ENCODE results near the gene TMEM179. TPM values are rescaled to one million over a fixed set of nuclear protein-coding genes. Genes with fewer than 3 reads are reported as not detected.

The TMEM179 gene
- total RNA-seq, 1 experiment from 2014 or later = 11.4 TPM

GRCh38 chr14:104599446-104599845, 5.1 kb downstream of the TMEM179 start:
- no CpG with 5 or more reads among the region's 7 CpGs for WGBS (ENCODE audit: extremely low coverage, insufficient read length, low lambda C conversion rate)

More at GRCh38 chr14:104599446-104599845, 5.1 kb downstream of the TMEM179 start:
- peaks cover 2% of the 10 kb centered on the region; the same call in 1 of the 2 replicates for H3K27me3 ChIP-seq (ENCODE audit: insufficient read depth, low read length)
- H3T11ph ChIP-seq (ENCODE audit: low read length) = no peak overlapping the region
- no peak overlapping the region for H2AK5ac ChIP-seq (ENCODE audit: insufficient read length, low read length)
- H3K18ac ChIP-seq (ENCODE audit: insufficient read length, low read depth, low read length) = no peak overlapping the region
- Mint-ChIP-seq H3K4me1 (peaks cover 3 to 8% of the 10 kb centered on the region in 2 experiments; a peak in 2 of 4 replicates), H3K27ac (no peak overlapping the region), H3K4me3 (no peak overlapping the region), H3K36me3 (ENCODE audit: insufficient read depth in 1 of 3, low read depth in 3 of 3) (no peaks in the 10 kb centered on the region), H3K27me3 (ENCODE audit: low read depth) (peaks cover 29% of the 10 kb centered on the region), H3K9me3 (no peaks in the 10 kb centered on the region)
- H2BK20ac ChIP-seq (ENCODE audit: low read depth, low read length, poor library complexity, severe bottlenecking) = no peak overlapping the region
- H3K4ac ChIP-seq (ENCODE audit: low read depth, low read length) = no peak overlapping the region
- no peak overlapping the region for H3K14ac ChIP-seq (ENCODE audit: insufficient read depth, low read length)
- H2BK5ac ChIP-seq (ENCODE audit: insufficient read length, low read length) = no peak overlapping the region
- no peak overlapping the region for H2BK15ac ChIP-seq (ENCODE audit: low read depth, low read length)
- peaks cover 5% of the 10 kb centered on the region for H3K23me2 ChIP-seq (ENCODE audit: insufficient read length, low read depth, low read length, poor library complexity, severe bottlenecking)
- H4K5ac ChIP-seq (ENCODE audit: insufficient read length, low read depth, low read length) = no peak overlapping the region
- H2BK12ac ChIP-seq (ENCODE audit: insufficient read length, low read depth, low read length) = no peak overlapping the region
- H4K91ac ChIP-seq (ENCODE audit: insufficient read length, low read depth, low read length) = no peak overlapping the region
- H2AFZ ChIP-seq (ENCODE audit: low read length) = no peak overlapping the region
- H3K79me2 ChIP-seq (ENCODE audit: insufficient read depth, low read length) = no peaks in the 10 kb centered on the region
- no peak overlapping the region for H2BK120ac ChIP-seq (ENCODE audit: low read depth, low read length, poor library complexity, severe bottlenecking)
- H4K20me1 ChIP-seq (ENCODE audit: control insufficient read depth, insufficient read depth, insufficient read length) = no peaks in the 10 kb centered on the region
- no peaks in the 10 kb centered on the region for H3K79me1 ChIP-seq (ENCODE audit: insufficient read depth, low read depth, low read length, poor library complexity, severe bottlenecking)
- DNase-seq = no peak
- H3K9ac ChIP-seq (ENCODE audit: extremely low read depth, insufficient read length, low read length) = no peak overlapping the region
- H3K4me1 ChIP-seq (ENCODE audit: insufficient read depth, low read length) = no peaks in the 10 kb centered on the region
- H3K27ac ChIP-seq (ENCODE audit: insufficient read length, low read depth, low read length) = no peak overlapping the region
- no peak overlapping the region for H4K8ac ChIP-seq (replicated peaks; ENCODE audit: insufficient read length, low read depth, low read length)
- no peaks in the 10 kb centered on the region for H3K9me3 ChIP-seq (ENCODE audit: control insufficient read depth, low read depth, low read length)
- TF ChIP-seq, protein P1, sequence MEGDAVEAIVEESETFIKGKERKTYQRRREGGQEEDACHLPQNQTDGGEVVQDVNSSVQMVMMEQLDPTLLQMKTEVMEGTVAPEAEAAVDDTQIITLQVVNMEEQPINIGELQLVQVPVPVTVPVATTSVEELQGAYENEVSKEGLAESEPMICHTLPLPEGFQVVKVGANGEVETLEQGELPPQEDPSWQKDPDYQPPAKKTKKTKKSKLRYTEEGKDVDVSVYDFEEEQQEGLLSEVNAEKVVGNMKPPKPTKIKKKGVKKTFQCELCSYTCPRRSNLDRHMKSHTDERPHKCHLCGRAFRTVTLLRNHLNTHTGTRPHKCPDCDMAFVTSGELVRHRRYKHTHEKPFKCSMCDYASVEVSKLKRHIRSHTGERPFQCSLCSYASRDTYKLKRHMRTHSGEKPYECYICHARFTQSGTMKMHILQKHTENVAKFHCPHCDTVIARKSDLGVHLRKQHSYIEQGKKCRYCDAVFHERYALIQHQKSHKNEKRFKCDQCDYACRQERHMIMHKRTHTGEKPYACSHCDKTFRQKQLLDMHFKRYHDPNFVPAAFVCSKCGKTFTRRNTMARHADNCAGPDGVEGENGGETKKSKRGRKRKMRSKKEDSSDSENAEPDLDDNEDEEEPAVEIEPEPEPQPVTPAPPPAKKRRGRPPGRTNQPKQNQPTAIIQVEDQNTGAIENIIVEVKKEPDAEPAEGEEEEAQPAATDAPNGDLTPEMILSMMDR (conservative IDR thresholded peaks at IDR 0.05) = no peak
- H3K4me2 ChIP-seq (ENCODE audit: insufficient read depth, insufficient read length, low read length) = no peak overlapping the region
- no peak overlapping the region for H3K23ac ChIP-seq (ENCODE audit: insufficient read length, low read depth, low read length)
- H3K56ac ChIP-seq (ENCODE audit: insufficient read length, low read depth, low read length) = no peak overlapping the region

All from H9 (cell line).